HG03097 (cell line): Measurements from ENCODE around the gene PLAAT5.
A peak's percentile ranks its signal among the peaks of the same experiment; 100 is the strongest.
"Not testable (repeated sequence)": the region's sequence is repeated elsewhere in the genome, so short reads cannot be mapped to it uniquely, and the experiment has no call there.

Experiments used
- ATAC-seq: cut with Tn5 transposase; IDR thresholded peaks from one replicate; pipeline ENCODE4 v1.9.1; 2021; ENCODE audit not compliant: unreplicated experiment, low FRiP score

The PLAAT5 gene

GRCh38 chr11:63490551-63491239 lies at the start of gene PLAAT5:
Gene PLAAT5 (minus strand): TSS chr11:63491167. CDS start chr11:63491034, 133 bp downstream.
- no peak for ATAC-seq

- ATAC-seq, result peak; percentile 1
Measured at GRCh38 chr11:63537293-63538101, 46.5 kb upstream of the PLAAT5 start.

- peak; percentile 37 for ATAC-seq
Measured at GRCh38 chr11:63536669-63537292, 45.8 kb upstream of the PLAAT5 start, which contains the start of gene PLAAT4. Gene PLAAT4 (plus strand): TSS chr11:63536808. CDS start chr11:63536869, 61 bp downstream.

GRCh38 chr11:63535734-63536133 lies 44.8 kb upstream of the PLAAT5 start:
- no peak for ATAC-seq

- ATAC-seq, result no peak
Measured at GRCh38 chr11:63534895-63535461, 44.0 kb upstream of the PLAAT5 start.

- no peak for ATAC-seq
Measured at GRCh38 chr11:63534076-63534475, 43.1 kb upstream of the PLAAT5 start.

GRCh38 chr11:63532799-63533475 lies 42.0 kb upstream of the PLAAT5 start:
- ATAC-seq, result no peak

GRCh38 chr11:63532117-63532516 lies 41.1 kb upstream of the PLAAT5 start:
- no peak for ATAC-seq

GRCh38 chr11:63531074-63531792 lies 40.3 kb upstream of the PLAAT5 start:
- peak; percentile 77 for ATAC-seq

GRCh38 chr11:63530021-63530420 lies 39.1 kb upstream of the PLAAT5 start:
- no peak for ATAC-seq

GRCh38 chr11:63529373-63529772 lies 38.4 kb upstream of the PLAAT5 start:
- not testable (repeated sequence) for ATAC-seq

GRCh38 chr11:63528729-63529278 lies 37.8 kb upstream of the PLAAT5 start:
- ATAC-seq, result not testable (repeated sequence)

GRCh38 chr11:63528156-63528555 lies 37.2 kb upstream of the PLAAT5 start:
- ATAC-seq, result not testable (repeated sequence)

- ATAC-seq, result no peak
Measured at GRCh38 chr11:63527667-63528066, 36.7 kb upstream of the PLAAT5 start.

- no peak for ATAC-seq
Measured at GRCh38 chr11:63523151-63523550, 32.2 kb upstream of the PLAAT5 start.

- ATAC-seq, result no peak
Measured at GRCh38 chr11:63521896-63522295, 30.9 kb upstream of the PLAAT5 start.

- ATAC-seq, result no peak
Measured at GRCh38 chr11:63520606-63521170, 29.7 kb upstream of the PLAAT5 start.

GRCh38 chr11:63518548-63518947 lies 27.6 kb upstream of the PLAAT5 start:
- no peak for ATAC-seq

- ATAC-seq, result no peak
Measured at GRCh38 chr11:63517156-63517555, 26.2 kb upstream of the PLAAT5 start.
